Muscle of arm (tissue), 14 donors: Measurements from ENCODE around the gene NCS1. TPM values are rescaled to one million over a fixed set of nuclear protein-coding genes. Genes with fewer than 3 reads are reported as not detected.

ENCODE experiments used
- DNase-seq: peaks from one replicate; pipeline ENCODE4 v3.0.0-alpha.2; 2013
- long read RNA-seq, 11 donors: transcript quantifications; one replicate each; lab custom pipeline, GENCODE V29; 2026
- polyA plus RNA-seq, 12 donors: library from polyadenylated mRNA; unstranded; fragments of 120-200 nt; gene quantifications; one replicate each; pipeline ENCODE4 v1.2.1, GENCODE V29; 2013; ENCODE audit not compliant: insufficient read length in 12 of 12

The NCS1 gene
- polyA plus RNA-seq: 10 to 100 TPM in 11 of 12 donors, not detected in 1; 40.6 to 73.1 (median 50.0) TPM
- long read RNA-seq, donor 1, full-length matches to known transcripts: 12 of 19 reads
- long read RNA-seq, donor 1, partial matches to known transcripts: 7 of 19 reads
- long read RNA-seq, donor 1, other reads (novel, unspliced or antisense): 0 of 19 reads
- long read RNA-seq, donor 2, full-length matches to known transcripts: 15 of 20 reads
- long read RNA-seq, donor 2, partial matches to known transcripts: 5 of 20 reads
- long read RNA-seq, donor 2, other reads (novel, unspliced or antisense): 0 of 20 reads
- long read RNA-seq, donor 3, full-length matches to known transcripts: 9 of 9 reads
- long read RNA-seq, donor 3, partial matches to known transcripts: 0 of 9 reads
- long read RNA-seq, donor 3, other reads (novel, unspliced or antisense): 0 of 9 reads
- long read RNA-seq, donor 4, full-length matches to known transcripts: 11 of 18 reads
- long read RNA-seq, donor 4, partial matches to known transcripts: 7 of 18 reads
- long read RNA-seq, donor 4, other reads (novel, unspliced or antisense): 0 of 18 reads
- long read RNA-seq, donor 5: 0 reads
- long read RNA-seq, donor 6, full-length matches to known transcripts: 6 of 6 reads
- long read RNA-seq, donor 6, partial matches to known transcripts: 0 of 6 reads
- long read RNA-seq, donor 6, other reads (novel, unspliced or antisense): 0 of 6 reads
- long read RNA-seq, donor 7, full-length matches to known transcripts: 11 of 38 reads
- long read RNA-seq, donor 7, partial matches to known transcripts: 27 of 38 reads
- long read RNA-seq, donor 7, other reads (novel, unspliced or antisense): 0 of 38 reads
- long read RNA-seq, donor 8, full-length matches to known transcripts: 18 of 18 reads
- long read RNA-seq, donor 8, partial matches to known transcripts: 0 of 18 reads
- long read RNA-seq, donor 8, other reads (novel, unspliced or antisense): 0 of 18 reads
- long read RNA-seq, donor 9, full-length matches to known transcripts: 8 of 8 reads
- long read RNA-seq, donor 9, partial matches to known transcripts: 0 of 8 reads
- long read RNA-seq, donor 9, other reads (novel, unspliced or antisense): 0 of 8 reads
- long read RNA-seq, donor 10, full-length matches to known transcripts: 19 of 19 reads
- long read RNA-seq, donor 10, partial matches to known transcripts: 0 of 19 reads
- long read RNA-seq, donor 10, other reads (novel, unspliced or antisense): 0 of 19 reads
- long read RNA-seq, donor 11, full-length matches to known transcripts: 13 of 19 reads
- long read RNA-seq, donor 11, partial matches to known transcripts: 0 of 19 reads
- long read RNA-seq, donor 11, other reads (novel, unspliced or antisense): 6 of 19 reads

GRCh38 chr9:130172161-130172857 lies at the start of gene NCS1:
Gene NCS1, plus strand, starts transcription at chr9:130172404. Its CDS starts 260 bp downstream, at chr9:130172664.
- DNase-seq: peak; percentile 60

- DNase-seq: no peak
Measured at GRCh38 chr9:130122456-130122855, 49.7 kb upstream of the NCS1 start.

- DNase-seq: no peak
Measured at GRCh38 chr9:130124085-130124860, 47.9 kb upstream of the NCS1 start.

GRCh38 chr9:130126721-130127433 lies 45.3 kb upstream of the NCS1 start:
- no peak for DNase-seq

- DNase-seq: no peak
Measured at GRCh38 chr9:130128251-130128650, 44.0 kb upstream of the NCS1 start.

- DNase-seq: no peak
Measured at GRCh38 chr9:130128733-130129431, 43.3 kb upstream of the NCS1 start.

GRCh38 chr9:130129432-130130061 lies 42.7 kb upstream of the NCS1 start:
- no peak for DNase-seq

GRCh38 chr9:130132746-130133145 lies 39.5 kb upstream of the NCS1 start:
- no peak for DNase-seq

- DNase-seq: no peak
Measured at GRCh38 chr9:130137081-130137640, 35.0 kb upstream of the NCS1 start.

- DNase-seq: no peak
Measured at GRCh38 chr9:130137641-130138081, 34.5 kb upstream of the NCS1 start.

- no peak for DNase-seq
Measured at GRCh38 chr9:130138171-130138653, 34.0 kb upstream of the NCS1 start.

- peak; percentile 64 for DNase-seq
Measured at GRCh38 chr9:130138791-130139190, 33.4 kb upstream of the NCS1 start.

GRCh38 chr9:130139251-130139650 lies 33.0 kb upstream of the NCS1 start:
- DNase-seq: no peak

- no peak for DNase-seq
Measured at GRCh38 chr9:130140706-130141105, 31.5 kb upstream of the NCS1 start.

GRCh38 chr9:130142056-130142455 lies 30.1 kb upstream of the NCS1 start:
- no peak for DNase-seq

GRCh38 chr9:130142641-130143040 lies 29.6 kb upstream of the NCS1 start:
- DNase-seq: no peak

GRCh38 chr9:130143279-130143893 lies 28.8 kb upstream of the NCS1 start:
- DNase-seq: no peak
